Glutamatergic neuron (in vitro differentiated cells): ENCODE measurements around the gene PPP6R2. TPM values are rescaled to one million over a fixed set of nuclear protein-coding genes. Genes with fewer than 3 reads are reported as not detected.

Source experiments
- DNase-seq: peaks from one replicate; pipeline ENCODE4 v3.0.0; 2022
- H3K27ac Mint-ChIP-seq: one replicate; pipeline ENCODE4 v1.8.0; 2020; ENCODE audit warnings: mild to moderate bottlenecking, mixed read lengths, inconsistent platforms; ENCODE audit not compliant: unreplicated experiment
- H3K27me3 Mint-ChIP-seq: one replicate; pipeline ENCODE4 v1.8.0; 2020; ENCODE audit warnings: mild to moderate bottlenecking, moderate library complexity, mixed read lengths, inconsistent platforms; ENCODE audit not compliant: unreplicated experiment
- H3K36me3 Mint-ChIP-seq: one replicate; pipeline ENCODE4 v1.8.0; 2020; ENCODE audit warnings: mild to moderate bottlenecking, mixed read lengths, inconsistent platforms; ENCODE audit not compliant: unreplicated experiment
- H3K4me1 Mint-ChIP-seq: one replicate; pipeline ENCODE4 v1.8.0; 2020; ENCODE audit warnings: mild to moderate bottlenecking, low read depth, mixed read lengths, inconsistent platforms; ENCODE audit not compliant: unreplicated experiment
- H3K4me3 Mint-ChIP-seq: one replicate; pipeline ENCODE4 v1.8.0; 2020; ENCODE audit warnings: mild to moderate bottlenecking, mixed read lengths, inconsistent platforms; ENCODE audit not compliant: unreplicated experiment
- H3K9me3 Mint-ChIP-seq: one replicate; pipeline ENCODE4 v1.8.0; 2020; ENCODE audit warnings: mild to moderate bottlenecking, moderate library complexity, mixed read lengths, inconsistent platforms; ENCODE audit not compliant: unreplicated experiment
- CTCF ChIP-seq: fragments of 200-600 bp; sonication (generic); IDR thresholded peaks from one replicate; pipeline ENCODE4 v1.5.0; 2021; ENCODE audit not compliant: partially characterized antibody, unreplicated experiment
- total RNA-seq: library from RNA; stranded (reverse); fragmentation: NEBNext Ultra II Directional; extraction: Animal tissue kit (Norgen Biotek cat#: 25700); gene quantifications from one replicate; pipeline ENCODE4 v1.2.1, GENCODE V29; 2021; ENCODE audit not compliant: unreplicated experiment

Gene PPP6R2
- total RNA-seq, 1 donor from 2014 or later, result 122 TPM

GRCh38 chr22:50323900-50324299 is 19.2 kb upstream of the PPP6R2 start:
- no peak for TF ChIP-seq CTCF
- no peak for DNase-seq
- H3K9me3 Mint-ChIP-seq, result peaks cover 7% of the 10 kb centered on the region
- H3K36me3 Mint-ChIP-seq, result peaks cover 5% of the 10 kb centered on the region
- peaks cover 13% of the 10 kb centered on the region for H3K27me3 Mint-ChIP-seq
- no peak overlapping the region for H3K4me3 Mint-ChIP-seq
- no peak overlapping the region for H3K27ac Mint-ChIP-seq
- peaks cover 12% of the 10 kb centered on the region for H3K4me1 Mint-ChIP-seq

- H3K4me1 Mint-ChIP-seq, result peaks cover 8% of the 10 kb centered on the region
- H3K27me3 Mint-ChIP-seq, result peaks cover 12% of the 10 kb centered on the region
- H3K27ac Mint-ChIP-seq, result peak overlapping the region; percentile 81
Measured at GRCh38 chr22:50325444-50326224, 17.5 kb upstream of the PPP6R2 start.

GRCh38 chr22:50326225-50326955 is 16.7 kb upstream of the PPP6R2 start:
- Mint-ChIP-seq H3K9me3 (peaks cover 5% of the 10 kb centered on the region), H3K27ac (peak overlapping the region; percentile 81), H3K4me1 (peaks cover 8% of the 10 kb centered on the region), H3K36me3 (peaks cover 5% of the 10 kb centered on the region), H3K4me3 (peak overlapping the region; percentile 94), H3K27me3 (peaks cover 12% of the 10 kb centered on the region)
- no peak for TF ChIP-seq CTCF
- DNase-seq, result peak; percentile 19

More at GRCh38 chr22:50325444-50326224, 17.5 kb upstream of the PPP6R2 start:
- H3K9me3 Mint-ChIP-seq, result peaks cover 5% of the 10 kb centered on the region
- TF ChIP-seq CTCF, result no peak
- DNase-seq, result peak; percentile 14
- H3K4me3 Mint-ChIP-seq, result peak overlapping the region; percentile 94
- peaks cover 5% of the 10 kb centered on the region for H3K36me3 Mint-ChIP-seq

GRCh38 chr22:50326956-50327710 is 16.0 kb upstream of the PPP6R2 start, which contains the start of gene DENND6B:
Gene DENND6B (minus strand): TSS chr22:50327012. CDS start chr22:50326988, 24 bp downstream.
- peak; percentile 64 for TF ChIP-seq CTCF
- peak; percentile 85 for DNase-seq
- Mint-ChIP-seq H3K9me3 (peaks cover 5% of the 10 kb centered on the region), H3K27ac (peak within 1 kb of the TSS; percentile 81), H3K36me3 (peaks cover 5% of the 10 kb centered on the region), H3K4me3 (peak within 1 kb of the TSS; percentile 94), H3K4me1 (peaks cover 8% of the 10 kb centered on the region), H3K27me3 (peaks cover 11% of the 10 kb centered on the region)
